Stimulated activated naive CD8-positive, alpha-beta T cell treated with anti-CD3 and anti-CD28 coated beads, Interleukin-15, Interleukin-2, amounts not matched to agents 100 ng/mL and 50 ng/mL, for 24 hours (primary cell): ENCODE data around the gene NTNG2.

ENCODE experiments used
- H3K27ac Mint-ChIP-seq: one replicate; pipeline ENCODE4 v1.8.0; 2021; ENCODE audit warnings: mild to moderate bottlenecking, mixed read lengths
- H3K27me3 Mint-ChIP-seq: one replicate; pipeline ENCODE4 v1.8.0; 2021; ENCODE audit warnings: mixed read lengths
- H3K36me3 Mint-ChIP-seq: one replicate; pipeline ENCODE4 v1.8.0; 2021; ENCODE audit warnings: low read depth, mixed read lengths
- H3K4me1 Mint-ChIP-seq: one replicate; pipeline ENCODE4 v1.8.0; 2021; ENCODE audit warnings: low read depth, mixed read lengths
- H3K4me3 Mint-ChIP-seq: one replicate; pipeline ENCODE4 v1.8.0; 2021; ENCODE audit warnings: mild to moderate bottlenecking, mixed read lengths
- H3K9me3 Mint-ChIP-seq: one replicate; pipeline ENCODE4 v1.8.0; 2021; ENCODE audit warnings: mixed read lengths

NTNG2 gene

DNA sequence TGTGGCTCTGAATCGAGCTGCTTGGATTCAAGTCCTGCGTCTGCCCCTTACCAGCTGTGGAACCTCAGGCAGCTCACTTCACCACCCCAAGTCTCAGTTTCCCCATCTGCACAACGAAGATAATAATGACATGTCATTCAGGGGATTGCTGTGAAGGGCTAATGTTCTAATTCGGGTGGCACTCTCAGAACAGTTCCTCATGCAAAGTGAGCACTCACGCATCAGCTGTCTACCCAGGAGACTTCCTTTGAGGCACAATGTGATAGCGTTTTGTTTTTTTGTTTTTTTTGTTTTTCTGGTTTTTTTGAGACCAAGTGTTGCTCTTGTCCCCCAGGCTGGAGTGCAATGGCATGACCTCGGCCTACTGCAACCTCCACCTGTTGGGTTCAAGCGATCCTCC is 56.4 kb downstream of the NTNG2 start:
- Mint-ChIP-seq H3K27ac (no peak overlapping the region), H3K36me3 (no peaks in the 10 kb centered on the region), H3K4me1 (no peaks in the 10 kb centered on the region), H3K9me3 (no peaks in the 10 kb centered on the region), H3K27me3 (no peaks in the 10 kb centered on the region), H3K4me3 (no peak overlapping the region)

DNA sequence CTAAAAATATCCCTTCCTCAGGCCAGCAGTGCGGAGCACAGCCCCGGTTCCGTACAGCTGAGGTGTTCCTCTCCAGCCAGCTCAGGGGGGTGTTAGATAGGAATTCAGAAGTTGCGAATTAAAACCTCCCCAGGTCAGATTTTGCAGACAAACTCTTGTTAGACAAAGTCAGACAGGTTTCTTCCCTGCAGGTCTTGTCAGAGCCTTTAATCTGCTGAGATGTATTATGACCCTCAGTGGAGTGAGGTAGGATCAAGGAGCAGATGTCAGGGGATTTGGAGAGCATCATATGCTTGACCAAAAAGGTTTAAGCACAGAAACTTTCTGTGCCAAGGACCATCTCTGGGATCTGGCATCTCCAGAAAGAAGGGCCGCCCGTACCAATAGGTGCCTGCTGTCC is 60.1 kb downstream of the NTNG2 start:
- no peaks in the 10 kb centered on the region for H3K9me3 Mint-ChIP-seq
- no peak overlapping the region for H3K27ac Mint-ChIP-seq
- no peaks in the 10 kb centered on the region for H3K36me3 Mint-ChIP-seq
- H3K27me3 Mint-ChIP-seq, result no peaks in the 10 kb centered on the region
- H3K4me3 Mint-ChIP-seq, result no peak overlapping the region
- H3K4me1 Mint-ChIP-seq, result no peaks in the 10 kb centered on the region

DNA sequence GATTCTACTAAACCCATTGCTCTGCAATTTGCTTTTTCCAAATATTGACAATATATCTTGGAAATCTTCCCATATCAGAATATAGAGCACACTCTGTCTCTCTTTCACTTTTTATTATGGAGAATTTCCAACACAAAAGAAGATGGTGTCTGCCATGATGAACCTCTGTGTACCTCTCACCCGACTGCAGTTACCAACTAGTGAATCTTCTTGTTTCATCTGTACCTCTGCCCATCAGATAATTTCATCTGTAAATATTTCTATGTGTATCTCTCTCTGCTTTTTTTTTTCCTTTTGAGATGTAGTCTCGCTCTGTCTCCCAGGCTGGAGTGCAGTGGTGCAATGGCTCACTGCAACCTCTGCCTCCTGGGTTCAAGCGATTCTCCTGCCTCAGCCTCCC is 62.8 kb downstream of the NTNG2 start:
- Mint-ChIP-seq H3K9me3 (no peaks in the 10 kb centered on the region), H3K36me3 (no peaks in the 10 kb centered on the region), H3K4me3 (no peak overlapping the region), H3K4me1 (no peaks in the 10 kb centered on the region), H3K27ac (no peak overlapping the region), H3K27me3 (no peaks in the 10 kb centered on the region)

DNA sequence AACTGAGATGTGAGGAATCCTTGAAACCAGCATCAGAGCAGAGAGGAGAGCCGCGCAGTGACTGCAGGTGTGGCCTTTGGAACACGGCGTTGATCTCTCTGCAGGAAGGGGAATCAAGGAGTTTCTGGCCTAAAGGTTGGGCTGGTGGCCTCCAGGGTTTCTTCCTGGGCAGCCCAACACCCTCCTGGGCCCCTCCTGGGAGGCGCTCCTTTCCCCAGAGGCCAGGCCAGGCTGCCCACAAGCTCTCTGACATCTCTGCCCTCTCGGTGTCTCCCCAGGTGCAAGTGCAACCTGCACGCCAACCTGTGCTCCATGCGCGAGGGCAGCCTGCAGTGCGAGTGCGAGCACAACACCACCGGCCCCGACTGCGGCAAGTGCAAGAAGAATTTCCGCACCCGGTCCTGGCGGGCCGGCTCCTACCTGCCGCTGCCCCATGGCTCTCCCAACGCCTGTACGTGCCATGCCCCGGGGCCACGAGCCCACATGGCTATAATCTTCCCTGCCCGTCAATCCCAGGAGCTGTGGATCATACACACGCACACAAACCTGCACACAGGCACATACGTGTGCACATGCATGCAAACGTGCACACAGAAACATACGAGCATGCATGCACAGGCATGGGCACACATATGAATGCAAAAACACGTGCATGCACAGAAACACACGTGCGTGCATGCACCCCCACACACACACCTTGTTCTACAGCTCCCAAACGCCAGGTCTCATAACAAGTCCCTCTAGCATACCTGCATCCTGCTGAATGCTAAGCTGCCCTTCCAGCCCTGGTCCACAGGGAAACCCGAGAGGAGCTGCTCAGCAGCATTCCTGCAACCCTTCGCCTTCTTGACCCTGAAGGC is 64.9 kb downstream of the NTNG2 start:
- no peaks in the 10 kb centered on the region for H3K36me3 Mint-ChIP-seq
- no peaks in the 10 kb centered on the region for H3K4me1 Mint-ChIP-seq
- no peak overlapping the region for H3K4me3 Mint-ChIP-seq
- H3K27me3 Mint-ChIP-seq, result no peaks in the 10 kb centered on the region
- H3K27ac Mint-ChIP-seq, result no peak overlapping the region
- no peaks in the 10 kb centered on the region for H3K9me3 Mint-ChIP-seq

DNA sequence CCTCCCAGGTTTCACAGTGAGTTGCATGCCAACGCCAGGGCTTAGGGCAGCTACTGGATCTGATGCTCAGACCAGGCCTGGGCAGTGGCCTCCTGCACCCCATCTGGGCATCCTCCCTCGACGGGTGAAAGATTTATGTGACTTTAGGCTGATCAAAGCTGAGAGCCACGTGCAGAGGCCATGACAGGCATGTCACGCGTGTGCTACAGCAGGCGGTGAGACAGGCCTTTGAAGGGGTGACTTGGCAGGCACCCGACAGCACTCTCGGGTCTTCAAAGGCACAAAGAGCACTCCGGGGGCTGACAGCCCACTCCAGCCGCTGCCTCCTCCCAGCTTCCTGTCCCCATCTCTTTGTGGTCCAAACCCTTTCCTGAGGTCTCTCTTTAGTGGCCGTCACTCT is 66.2 kb downstream of the NTNG2 start:
- Mint-ChIP-seq H3K27me3 (no peaks in the 10 kb centered on the region), H3K4me3 (no peak overlapping the region), H3K4me1 (no peaks in the 10 kb centered on the region), H3K36me3 (no peaks in the 10 kb centered on the region), H3K27ac (no peak overlapping the region), H3K9me3 (no peaks in the 10 kb centered on the region)

DNA sequence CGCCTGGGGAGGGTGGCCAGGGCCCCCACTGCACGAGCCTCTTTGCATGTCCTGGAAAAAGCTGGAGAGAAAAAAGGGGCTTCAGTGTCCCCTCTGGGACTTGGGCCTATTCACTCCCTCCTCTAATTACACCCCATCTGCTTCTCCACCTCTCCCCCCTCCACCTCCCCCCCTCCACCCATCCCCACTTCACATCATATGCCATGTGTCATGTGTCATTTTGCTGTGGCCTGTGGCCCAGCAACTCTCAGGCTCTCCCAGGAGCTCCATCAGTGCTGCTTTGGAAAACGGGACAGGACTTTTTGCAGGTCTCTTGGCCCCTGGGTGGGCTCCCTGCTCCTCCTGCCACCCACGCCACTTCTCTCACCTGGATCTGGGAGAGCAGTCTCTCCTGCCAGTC is 68.7 kb downstream of the NTNG2 start:
- H3K4me1 Mint-ChIP-seq, result no peaks in the 10 kb centered on the region
- H3K36me3 Mint-ChIP-seq, result no peaks in the 10 kb centered on the region

DNA sequence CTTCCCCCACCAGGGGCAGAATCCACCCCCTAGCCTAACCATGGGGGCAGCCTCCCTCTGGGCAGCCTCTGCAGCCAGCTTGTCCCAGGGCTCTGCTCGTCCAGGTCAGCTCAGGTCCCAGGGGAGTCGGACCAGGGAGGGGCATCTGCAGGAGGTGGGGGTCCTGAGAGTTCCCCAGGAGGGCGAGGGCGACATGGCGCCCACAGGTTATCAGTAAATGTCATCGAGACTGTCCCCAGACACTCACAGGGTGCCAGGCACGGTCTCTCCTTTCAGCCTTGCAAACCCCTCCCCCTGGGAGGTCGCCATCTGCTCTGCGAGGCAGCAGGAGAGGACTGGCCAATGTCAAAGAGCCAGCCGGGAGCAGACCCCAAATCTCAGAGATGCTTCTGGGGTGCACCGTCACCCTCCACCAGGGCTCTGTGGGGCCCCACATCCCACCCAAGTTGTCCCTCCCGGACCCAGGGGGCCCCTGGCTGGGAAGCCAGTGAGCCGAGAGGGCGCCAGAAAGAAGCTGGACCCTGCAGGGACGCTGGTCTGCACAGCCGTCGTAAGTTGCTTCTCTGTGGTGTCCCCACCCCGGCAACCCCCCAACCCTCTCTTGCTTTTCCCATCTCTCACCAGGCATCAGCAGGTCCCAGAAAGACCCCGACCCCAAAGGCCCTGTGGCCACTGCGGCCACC is 69.3 kb downstream of the NTNG2 start:
- H3K27ac Mint-ChIP-seq, result no peak overlapping the region
- H3K36me3 Mint-ChIP-seq, result no peaks in the 10 kb centered on the region
- no peak overlapping the region for H3K4me3 Mint-ChIP-seq
- H3K27me3 Mint-ChIP-seq, result no peaks in the 10 kb centered on the region
- no peaks in the 10 kb centered on the region for H3K9me3 Mint-ChIP-seq
- no peaks in the 10 kb centered on the region for H3K4me1 Mint-ChIP-seq

More for the DNA sequence above, 68.7 kb downstream of the NTNG2 start:
- no peaks in the 10 kb centered on the region for H3K27me3 Mint-ChIP-seq
- H3K9me3 Mint-ChIP-seq, result no peaks in the 10 kb centered on the region
- no peak overlapping the region for H3K4me3 Mint-ChIP-seq
- H3K27ac Mint-ChIP-seq, result no peak overlapping the region

DNA sequence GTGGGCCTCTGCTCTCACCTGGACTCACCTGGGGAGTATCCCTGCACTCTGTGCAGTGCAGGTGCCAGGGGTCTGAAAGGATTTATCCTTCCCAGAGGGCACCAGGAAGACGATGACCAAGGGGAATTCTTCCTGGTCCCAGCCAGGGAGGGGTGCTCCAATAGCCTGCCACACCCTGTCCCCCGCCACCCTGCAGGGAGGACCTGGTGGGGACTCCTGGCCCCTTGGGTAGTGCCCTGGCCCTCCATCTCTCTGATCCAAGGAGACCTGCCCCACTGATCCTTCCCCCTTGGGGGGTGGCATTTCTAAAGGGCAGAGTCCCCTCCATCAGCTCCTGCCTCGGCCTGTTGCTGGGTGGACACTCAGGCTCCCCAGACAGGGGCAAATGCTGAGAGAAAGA is 70.7 kb downstream of the NTNG2 start:
- no peaks in the 10 kb centered on the region for H3K4me1 Mint-ChIP-seq
- H3K9me3 Mint-ChIP-seq, result no peaks in the 10 kb centered on the region
- H3K27me3 Mint-ChIP-seq, result no peaks in the 10 kb centered on the region
- H3K4me3 Mint-ChIP-seq, result no peak overlapping the region
- H3K27ac Mint-ChIP-seq, result no peak overlapping the region
- no peaks in the 10 kb centered on the region for H3K36me3 Mint-ChIP-seq

DNA sequence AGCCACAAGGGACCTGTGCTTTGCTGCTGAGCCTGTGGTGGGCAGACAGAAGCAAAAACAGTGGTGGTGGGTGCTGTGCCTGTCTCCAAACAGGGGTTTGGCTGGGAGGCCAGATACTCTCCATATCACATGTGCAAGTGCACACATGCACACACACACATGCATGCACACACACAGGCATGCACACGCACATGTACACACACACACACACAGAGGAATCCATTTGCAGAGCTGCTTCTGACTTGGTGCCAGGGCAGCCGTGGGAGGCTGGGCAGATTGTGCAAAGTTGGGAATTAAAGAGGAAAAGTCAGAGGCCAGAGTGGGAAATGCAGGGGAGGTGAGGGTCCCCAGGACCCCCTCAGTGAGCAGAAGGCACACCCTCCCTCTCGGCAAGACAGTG is 71.3 kb downstream of the NTNG2 start:
- Mint-ChIP-seq H3K36me3 (no peaks in the 10 kb centered on the region), H3K9me3 (no peaks in the 10 kb centered on the region), H3K4me3 (no peak overlapping the region), H3K27me3 (no peaks in the 10 kb centered on the region), H3K4me1 (no peaks in the 10 kb centered on the region), H3K27ac (no peak overlapping the region)

DNA sequence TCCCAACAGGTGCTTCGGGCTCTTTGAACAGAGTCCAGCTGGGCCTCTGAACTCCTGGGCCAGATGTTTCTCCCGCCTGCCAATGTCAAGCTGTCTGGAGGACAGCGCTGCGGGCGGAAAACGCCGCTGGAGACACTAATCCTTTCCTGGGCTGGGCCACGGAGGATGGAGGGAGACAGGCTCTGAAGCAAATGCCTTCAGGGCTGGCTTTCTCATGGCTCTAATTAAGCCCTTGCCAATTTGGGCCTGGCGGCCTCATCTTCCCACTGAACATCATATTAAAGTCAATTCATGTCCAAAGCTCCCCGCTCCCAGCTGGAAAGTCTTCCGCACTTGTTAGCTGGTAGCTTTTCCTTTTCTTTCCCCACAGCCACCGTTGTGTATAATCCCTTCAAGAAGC is 72.7 kb downstream of the NTNG2 start:
- no peaks in the 10 kb centered on the region for H3K4me1 Mint-ChIP-seq
- H3K9me3 Mint-ChIP-seq, result no peaks in the 10 kb centered on the region
- H3K4me3 Mint-ChIP-seq, result no peak overlapping the region
- H3K27me3 Mint-ChIP-seq, result no peaks in the 10 kb centered on the region
- no peaks in the 10 kb centered on the region for H3K36me3 Mint-ChIP-seq
- H3K27ac Mint-ChIP-seq, result no peak overlapping the region

DNA sequence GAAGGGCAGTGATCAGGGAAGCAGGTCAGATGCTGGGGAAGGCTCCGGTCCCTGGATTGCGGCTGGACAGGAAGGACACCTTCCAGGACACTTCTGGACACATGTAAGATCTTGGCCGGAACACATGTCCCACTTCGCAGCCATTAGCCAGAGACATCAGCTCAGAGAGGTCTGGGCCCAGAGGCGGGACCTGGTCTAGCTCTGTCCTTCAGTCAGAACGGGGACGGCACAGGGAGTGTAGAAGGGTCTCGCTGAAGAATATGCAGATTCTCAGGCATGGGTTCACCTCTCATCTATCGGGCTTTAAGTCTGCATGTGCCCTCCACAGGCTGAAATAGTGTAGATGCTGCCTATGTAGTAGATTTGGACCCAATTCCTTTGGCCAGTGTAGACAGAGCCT is 73.3 kb downstream of the NTNG2 start:
- Mint-ChIP-seq H3K4me1 (no peaks in the 10 kb centered on the region), H3K27ac (no peak overlapping the region), H3K36me3 (no peaks in the 10 kb centered on the region), H3K9me3 (no peaks in the 10 kb centered on the region), H3K4me3 (no peak overlapping the region), H3K27me3 (no peaks in the 10 kb centered on the region)

DNA sequence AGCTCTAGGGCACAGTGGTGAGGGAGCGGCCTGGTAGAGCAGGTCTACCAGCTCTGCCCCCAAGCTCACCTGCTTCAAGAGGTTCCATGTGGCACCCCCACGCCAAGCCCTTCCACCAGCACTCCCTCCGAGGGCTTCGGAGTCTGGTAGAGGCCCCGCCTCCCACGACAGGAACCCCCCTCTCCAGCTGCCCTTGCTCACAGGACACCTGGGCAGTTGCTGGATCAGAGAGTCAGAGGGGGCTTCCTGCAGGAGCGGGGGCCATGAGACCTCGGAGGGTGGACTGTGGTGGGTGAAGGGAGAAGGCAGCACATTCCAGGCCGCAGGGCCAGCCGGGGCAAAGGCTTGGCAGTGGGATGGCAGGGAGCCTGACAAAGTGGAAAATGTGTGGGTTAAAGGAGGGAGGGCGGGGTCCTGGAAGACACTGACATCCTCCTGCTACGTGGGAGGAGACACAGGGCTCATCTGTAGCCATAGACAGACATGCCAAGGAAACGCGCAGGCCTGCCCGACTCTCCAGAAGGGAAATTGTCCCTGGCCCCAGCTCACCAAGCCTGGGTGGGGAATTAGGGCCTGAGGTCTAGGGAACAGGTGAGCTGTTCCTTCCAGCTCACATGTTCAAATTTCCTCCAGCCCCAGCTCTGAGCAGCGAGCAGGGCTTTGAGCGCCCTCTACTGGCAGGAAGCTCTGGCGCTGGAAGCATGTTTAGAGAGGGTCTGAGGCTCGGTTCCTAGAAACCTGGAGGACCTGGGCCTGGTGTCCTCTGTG is 74.2 kb downstream of the NTNG2 start:
- Mint-ChIP-seq H3K4me3 (no peak overlapping the region), H3K9me3 (no peaks in the 10 kb centered on the region), H3K27me3 (no peaks in the 10 kb centered on the region), H3K27ac (no peak overlapping the region), H3K36me3 (no peaks in the 10 kb centered on the region), H3K4me1 (peaks cover under 1% of the 10 kb centered on the region)

DNA sequence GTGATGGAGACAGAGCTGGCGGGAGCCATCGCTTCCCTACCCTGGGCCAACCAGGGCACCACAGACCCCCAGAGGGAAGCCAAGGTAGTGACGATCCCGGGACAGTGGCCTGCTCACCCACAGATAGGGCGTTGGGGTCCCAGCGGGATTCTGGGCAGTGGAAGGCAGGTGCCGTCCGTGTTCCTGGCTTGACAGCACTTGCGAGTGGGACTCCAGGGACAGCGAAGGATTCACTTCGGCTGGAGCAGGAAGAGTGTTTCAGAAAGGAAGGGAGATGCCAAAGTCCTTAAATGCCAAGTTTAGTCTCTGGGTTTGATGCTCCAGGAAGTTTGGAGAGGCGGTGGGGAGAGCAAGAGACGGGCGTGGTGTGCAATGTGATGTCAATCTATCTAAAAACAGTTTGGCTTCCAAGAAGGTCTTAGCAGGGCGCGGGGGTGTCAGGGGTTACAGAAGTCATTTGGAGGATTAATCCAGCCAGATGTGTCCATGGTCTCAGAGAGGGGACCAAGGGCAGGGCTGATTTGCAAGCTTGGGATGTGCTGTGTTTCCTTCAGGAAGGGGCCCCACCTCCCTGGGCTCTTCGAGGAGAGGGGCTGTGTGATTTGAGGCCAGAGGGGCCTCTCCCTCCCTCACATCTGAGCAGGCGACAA is 74.9 kb downstream of the NTNG2 start:
- no peak overlapping the region for H3K27ac Mint-ChIP-seq
- no peak overlapping the region for H3K4me3 Mint-ChIP-seq
- peaks cover 4% of the 10 kb centered on the region for H3K4me1 Mint-ChIP-seq
- no peaks in the 10 kb centered on the region for H3K9me3 Mint-ChIP-seq
- H3K36me3 Mint-ChIP-seq, result no peaks in the 10 kb centered on the region
- no peaks in the 10 kb centered on the region for H3K27me3 Mint-ChIP-seq

DNA sequence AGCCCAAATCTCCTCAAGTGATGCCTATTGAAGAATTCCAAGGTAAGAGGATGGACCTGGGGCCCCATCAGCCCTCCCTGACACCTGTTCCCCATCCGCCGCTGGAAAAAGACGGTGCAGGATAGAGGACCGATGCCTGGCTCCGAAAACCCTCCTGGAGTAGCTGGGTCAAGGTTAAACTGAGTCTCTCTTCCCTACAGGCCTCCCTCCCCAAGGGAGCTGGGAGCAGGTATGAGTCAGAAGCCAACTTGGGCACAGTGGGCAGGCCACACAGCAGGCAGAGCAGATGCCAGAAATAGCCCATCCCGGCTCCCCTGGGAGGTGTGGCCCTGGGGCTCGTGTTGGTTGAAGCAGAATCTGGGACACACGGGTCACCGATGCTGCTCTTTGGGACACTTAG is 75.6 kb downstream of the NTNG2 start:
- Mint-ChIP-seq H3K36me3 (no peaks in the 10 kb centered on the region), H3K4me3 (no peak overlapping the region), H3K27ac (no peak overlapping the region), H3K4me1 (peaks cover 8% of the 10 kb centered on the region), H3K27me3 (no peaks in the 10 kb centered on the region), H3K9me3 (no peaks in the 10 kb centered on the region)
